GM10248 (cell line): ENCODE results near the gene INPP5D.
A peak's percentile ranks its signal among the peaks of the same experiment; 100 is the strongest.
"Not testable (repeated sequence)": the region's sequence is repeated elsewhere in the genome, so short reads cannot be mapped to it uniquely, and the experiment has no call there.

Source experiments
- CTCF ChIA-PET: fragments of 300-600 bp; sonication (Branson Sonifier 250); formaldehyde crosslinking; extraction: SDS; loops from one replicate; lab custom pipeline; 2021; ENCODE audit warnings: antibody characterized with exemption; lab: Yijun Ruan, JAX
- POLR2A ChIA-PET: fragments of 350-650 bp; sonication (Branson Sonifier 250); formaldehyde crosslinking; extraction: SDS; loops from one replicate; lab custom pipeline; 2020; ENCODE audit warnings: antibody characterized with exemption; lab: Yijun Ruan, JAX
- DNase-seq: peaks from one replicate; pipeline ENCODE4 v3.0.0; 2012; ENCODE audit errors: extremely low spot score
- TF ChIP-seq, protein P1 (sequence below): IDR thresholded peaks from 2 replicates; pipeline ENCODE4 v1.5.1; 2012; ENCODE audit warnings: mild to moderate bottlenecking, low read depth; ENCODE audit errors: extremely low read depth, missing control alignments, control extremely low read depth

Gene INPP5D

DNA sequence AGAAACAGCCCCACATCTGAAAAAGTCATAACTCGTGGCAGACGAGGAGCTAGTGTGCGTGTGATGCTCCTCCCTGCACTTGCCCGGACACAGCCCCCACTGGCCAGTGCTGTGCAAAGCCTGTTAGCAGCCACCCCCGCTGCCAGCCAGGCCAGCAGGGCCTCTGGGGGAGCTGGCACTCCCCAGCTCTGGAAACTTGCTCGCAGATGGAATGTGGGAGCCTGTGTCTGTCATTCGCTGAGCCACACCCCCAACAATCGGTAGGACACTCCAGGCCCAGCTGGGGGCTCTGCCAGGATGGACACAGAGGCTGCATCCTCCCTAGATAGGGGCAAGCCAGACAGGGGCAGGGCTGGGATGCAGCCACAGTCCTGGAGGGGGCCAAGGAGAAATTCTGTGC is 128.9 kb downstream of the INPP5D start:
- POLR2A ChIA-PET, result no interaction called here
- CTCF ChIA-PET, result interaction anchor here (1.2 kb wide), 1 partner anchor 11 kb away, joined by 3 read pairs; no protein-coding TSS in a partner anchor
- no peak for DNase-seq
- TF ChIP-seq, protein P1, sequence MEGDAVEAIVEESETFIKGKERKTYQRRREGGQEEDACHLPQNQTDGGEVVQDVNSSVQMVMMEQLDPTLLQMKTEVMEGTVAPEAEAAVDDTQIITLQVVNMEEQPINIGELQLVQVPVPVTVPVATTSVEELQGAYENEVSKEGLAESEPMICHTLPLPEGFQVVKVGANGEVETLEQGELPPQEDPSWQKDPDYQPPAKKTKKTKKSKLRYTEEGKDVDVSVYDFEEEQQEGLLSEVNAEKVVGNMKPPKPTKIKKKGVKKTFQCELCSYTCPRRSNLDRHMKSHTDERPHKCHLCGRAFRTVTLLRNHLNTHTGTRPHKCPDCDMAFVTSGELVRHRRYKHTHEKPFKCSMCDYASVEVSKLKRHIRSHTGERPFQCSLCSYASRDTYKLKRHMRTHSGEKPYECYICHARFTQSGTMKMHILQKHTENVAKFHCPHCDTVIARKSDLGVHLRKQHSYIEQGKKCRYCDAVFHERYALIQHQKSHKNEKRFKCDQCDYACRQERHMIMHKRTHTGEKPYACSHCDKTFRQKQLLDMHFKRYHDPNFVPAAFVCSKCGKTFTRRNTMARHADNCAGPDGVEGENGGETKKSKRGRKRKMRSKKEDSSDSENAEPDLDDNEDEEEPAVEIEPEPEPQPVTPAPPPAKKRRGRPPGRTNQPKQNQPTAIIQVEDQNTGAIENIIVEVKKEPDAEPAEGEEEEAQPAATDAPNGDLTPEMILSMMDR, result no peak

DNA sequence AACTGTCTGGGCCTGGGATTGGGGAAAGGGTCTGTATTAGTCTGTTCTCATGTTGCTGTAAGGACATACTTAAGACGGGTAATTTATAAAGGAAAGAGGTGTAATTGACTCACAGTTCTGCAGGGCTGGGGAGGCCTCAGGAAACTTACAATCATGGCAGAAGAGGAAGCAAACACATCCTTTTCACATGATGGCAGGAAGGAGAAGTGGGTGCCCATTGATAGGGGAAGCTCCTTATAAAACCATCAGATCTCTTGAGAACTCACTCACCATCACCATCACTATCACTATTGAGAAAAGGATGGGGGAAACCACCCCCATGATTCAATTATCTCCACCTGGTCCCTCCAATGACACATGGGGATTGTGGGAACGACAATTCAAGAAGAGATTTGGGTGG is 130.9 kb downstream of the INPP5D start:
- CTCF ChIA-PET, DNase-seq, POLR2A ChIA-PET: not testable (repeated sequence)

DNA sequence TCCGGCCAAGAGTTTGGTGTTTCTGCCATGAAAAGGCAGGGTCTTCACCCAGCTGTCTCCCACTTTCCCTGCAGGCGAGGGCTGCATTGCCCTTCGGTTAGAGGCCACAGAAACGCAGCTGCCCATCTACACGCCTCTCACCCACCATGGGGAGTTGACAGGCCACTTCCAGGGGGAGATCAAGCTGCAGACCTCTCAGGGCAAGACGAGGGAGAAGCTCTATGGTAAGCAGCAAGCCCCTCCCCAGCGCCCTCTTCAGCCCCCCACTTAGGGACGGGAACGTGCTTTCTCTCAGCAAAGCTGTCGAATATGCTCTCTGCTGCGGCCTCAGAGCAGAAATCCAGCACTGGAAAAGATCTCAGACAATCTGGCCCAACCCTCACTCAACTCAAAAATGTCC is 133.6 kb downstream of the INPP5D start:
- TF ChIP-seq, protein P1, result no peak
- DNase-seq, result no peak
- ChIA-PET POLR2A (no interaction called here), CTCF (no interaction called here)

DNA sequence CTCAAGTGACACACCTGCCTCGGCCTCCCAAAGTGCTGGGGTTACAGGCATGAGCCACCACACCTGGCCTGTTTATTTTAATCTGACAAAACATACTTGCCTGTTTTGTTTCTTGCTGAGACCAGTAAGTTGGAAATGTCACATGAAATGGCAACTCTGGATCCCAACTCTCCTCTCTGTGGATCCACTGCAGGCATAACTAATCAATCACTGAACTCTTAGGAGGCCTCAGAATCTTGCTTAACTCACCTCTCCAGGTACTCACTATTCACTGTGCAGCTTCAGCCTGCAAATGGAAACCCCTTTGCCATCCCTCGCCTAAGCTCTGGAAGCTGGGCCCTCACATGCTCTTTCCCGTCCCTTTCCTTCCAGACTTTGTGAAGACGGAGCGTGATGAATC is 134.9 kb downstream of the INPP5D start:
- TF ChIP-seq, protein P1, result no peak
- no peak for DNase-seq
- CTCF ChIA-PET, result interaction anchor here (1.1 to 1.7 kb wide), 3 partner anchors 8 to 141 kb away, joined by 3 to 4 read pairs (median 4); no protein-coding TSS in a partner anchor
- POLR2A ChIA-PET, result no interaction called here

DNA sequence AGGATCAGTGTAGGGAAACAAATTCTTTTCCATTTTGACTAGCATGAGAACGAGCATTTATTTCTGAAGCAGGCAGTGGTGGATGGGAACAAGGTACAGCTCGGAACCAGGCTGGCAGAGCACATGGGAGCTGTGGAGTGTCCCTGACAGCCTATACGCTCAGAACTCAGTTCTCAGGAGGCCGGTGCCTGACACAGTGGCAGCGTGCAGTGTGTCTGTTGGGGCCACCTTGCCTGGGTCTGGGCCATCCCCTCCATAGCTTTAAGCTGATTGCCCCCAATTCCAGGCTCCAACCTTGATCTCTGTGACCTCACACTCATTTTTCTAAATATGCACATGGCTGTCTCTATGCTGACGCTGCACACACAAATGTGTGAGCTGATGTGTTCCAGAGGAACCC is 136.9 kb downstream of the INPP5D start:
- CTCF ChIA-PET, result no interaction called here
- TF ChIP-seq, protein P1, result no peak
- DNase-seq, result no peak
- POLR2A ChIA-PET, result no interaction called here

DNA sequence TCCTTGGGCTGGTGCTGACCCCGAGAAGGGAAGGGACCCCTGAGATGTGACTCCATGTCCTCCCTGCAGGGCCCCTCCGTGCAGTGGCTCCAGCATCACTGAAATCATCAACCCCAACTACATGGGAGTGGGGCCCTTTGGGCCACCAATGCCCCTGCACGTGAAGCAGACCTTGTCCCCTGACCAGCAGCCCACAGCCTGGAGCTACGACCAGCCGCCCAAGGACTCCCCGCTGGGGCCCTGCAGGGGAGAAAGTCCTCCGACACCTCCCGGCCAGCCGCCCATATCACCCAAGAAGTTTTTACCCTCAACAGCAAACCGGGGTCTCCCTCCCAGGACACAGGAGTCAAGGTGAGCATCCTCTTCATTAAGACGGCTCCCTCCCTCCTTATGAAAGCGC is 137.9 kb downstream of the INPP5D start:
- ChIA-PET POLR2A (no interaction called here), CTCF (no interaction called here)
- TF ChIP-seq, protein P1, result no peak
- DNase-seq, result no peak

DNA sequence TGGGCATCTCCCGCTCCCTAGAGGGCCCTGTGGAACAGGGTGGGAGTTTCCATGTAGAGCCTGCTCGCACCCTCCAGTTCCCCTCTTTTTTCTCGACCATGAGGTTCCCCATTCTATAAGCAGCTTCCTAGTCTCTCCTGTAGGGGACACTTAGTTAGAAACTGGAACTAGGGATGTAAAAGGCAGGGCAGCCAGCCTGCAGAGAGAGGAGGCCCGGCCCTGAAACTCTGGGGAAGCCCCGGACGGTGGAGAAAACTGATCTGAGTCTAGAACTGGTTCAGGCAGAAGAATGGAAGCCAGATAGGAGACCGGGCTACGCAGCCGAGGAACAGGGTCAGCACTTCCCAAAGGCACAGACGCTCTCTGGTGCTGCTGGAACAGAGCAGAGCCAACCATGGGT is 139.7 kb downstream of the INPP5D start:
- DNase-seq, result peak; percentile 65
- TF ChIP-seq, protein P1, result no peak
- POLR2A ChIA-PET, result no interaction called here
- CTCF ChIA-PET, result interaction anchor here (1.0 to 2.0 kb wide), 6 partner anchors 10 to 145 kb away, joined by 3 to 7 read pairs (median 3); no protein-coding TSS in a partner anchor

DNA sequence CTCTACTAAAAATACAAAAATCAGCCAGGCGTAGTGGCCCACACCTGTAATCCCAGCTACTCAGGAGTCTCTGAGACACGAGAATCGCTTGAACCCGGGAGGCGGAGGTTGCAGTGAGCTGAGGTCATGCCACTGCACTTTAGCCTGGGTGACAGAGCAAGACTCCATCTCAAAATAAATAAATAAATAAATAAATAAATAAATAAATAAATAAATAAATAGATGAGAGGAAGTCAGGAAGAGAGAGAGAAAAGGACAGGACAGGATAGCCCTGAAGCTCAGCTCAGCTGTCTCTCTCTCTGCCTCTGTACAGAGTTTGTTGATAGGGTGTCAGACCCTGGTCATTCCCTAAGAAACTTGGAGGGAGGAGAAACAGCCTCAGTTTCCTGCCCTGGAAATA is 140.6 kb downstream of the INPP5D start:
- POLR2A ChIA-PET, DNase-seq: not testable (repeated sequence)
- CTCF ChIA-PET, result interaction anchor here (1.0 to 2.0 kb wide), 3 partner anchors 9 to 146 kb away, joined by 3 to 7 read pairs (median 3); no protein-coding TSS in a partner anchor
